ENCODE measurements around the gene ITPR1.

DNA sequence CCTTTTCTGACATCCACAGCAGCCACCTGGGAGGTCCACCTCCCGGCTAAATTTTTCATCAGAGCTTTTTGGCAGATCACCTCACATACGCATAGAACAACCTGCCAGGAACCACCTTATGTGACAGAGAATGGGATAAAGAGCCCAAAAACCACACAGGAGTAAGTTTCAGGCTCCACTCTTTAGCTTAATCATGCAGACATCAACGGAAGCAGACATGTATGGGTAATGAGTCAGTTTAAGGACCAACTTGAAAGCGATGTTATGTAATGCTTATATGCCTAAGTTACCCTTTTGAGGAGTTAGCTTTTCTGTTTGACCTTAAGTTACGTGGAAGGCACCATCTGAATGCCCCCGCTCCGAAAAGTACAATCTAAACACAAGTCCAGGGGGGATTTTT lies 302.8 kb downstream of the ITPR1 start:
- TF ChIP-seq, protein P1, sequence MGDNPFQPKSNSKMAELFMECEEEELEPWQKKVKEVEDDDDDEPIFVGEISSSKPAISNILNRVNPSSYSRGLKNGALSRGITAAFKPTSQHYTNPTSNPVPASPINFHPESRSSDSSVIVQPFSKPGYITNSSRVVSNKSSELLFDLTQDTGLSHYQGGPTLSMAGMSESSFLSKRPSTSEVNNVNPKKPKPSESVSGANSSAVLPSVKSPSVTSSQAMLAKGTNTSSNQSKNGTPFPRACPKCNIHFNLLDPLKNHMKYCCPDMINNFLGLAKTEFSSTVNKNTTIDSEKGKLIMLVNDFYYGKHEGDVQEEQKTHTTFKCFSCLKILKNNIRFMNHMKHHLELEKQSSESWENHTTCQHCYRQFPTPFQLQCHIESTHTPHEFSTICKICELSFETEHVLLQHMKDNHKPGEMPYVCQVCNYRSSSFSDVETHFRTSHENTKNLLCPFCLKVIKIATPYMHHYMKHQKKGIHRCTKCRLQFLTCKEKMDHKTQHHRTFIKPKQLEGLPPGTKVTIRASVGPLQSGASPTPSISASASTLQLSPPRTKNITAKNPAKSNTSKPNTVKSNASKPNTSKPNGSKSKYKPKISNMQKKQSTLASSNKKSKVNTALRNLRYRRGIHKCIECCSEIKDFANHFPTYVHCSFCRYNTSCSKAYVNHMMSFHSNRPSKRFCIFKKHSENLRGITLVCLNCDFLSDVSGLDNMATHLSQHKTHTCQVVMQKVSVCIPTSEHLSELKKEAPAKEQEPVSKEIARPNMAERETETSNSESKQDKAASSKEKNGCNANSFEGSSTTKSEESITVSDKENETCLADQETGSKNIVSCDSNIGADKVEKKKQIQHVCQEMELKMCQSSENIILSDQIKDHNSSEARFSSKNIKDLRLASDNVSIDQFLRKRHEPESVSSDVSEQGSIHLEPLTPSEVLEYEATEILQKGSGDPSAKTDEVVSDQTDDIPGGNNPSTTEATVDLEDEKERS (tag by site-specific recombination; IDR thresholded peaks at IDR 0.05), result no peak
- no peak for TF ChIP-seq OVOL3 (tag by site-specific recombination; IDR thresholded peaks at IDR 0.05)
- no peak for TF ChIP-seq ZNF10 (tag by site-specific recombination; IDR thresholded peaks at IDR 0.05)
- no peak for TF ChIP-seq YY1 (tag by site-specific recombination; IDR thresholded peaks at IDR 0.05)
- TF ChIP-seq, protein P2, sequence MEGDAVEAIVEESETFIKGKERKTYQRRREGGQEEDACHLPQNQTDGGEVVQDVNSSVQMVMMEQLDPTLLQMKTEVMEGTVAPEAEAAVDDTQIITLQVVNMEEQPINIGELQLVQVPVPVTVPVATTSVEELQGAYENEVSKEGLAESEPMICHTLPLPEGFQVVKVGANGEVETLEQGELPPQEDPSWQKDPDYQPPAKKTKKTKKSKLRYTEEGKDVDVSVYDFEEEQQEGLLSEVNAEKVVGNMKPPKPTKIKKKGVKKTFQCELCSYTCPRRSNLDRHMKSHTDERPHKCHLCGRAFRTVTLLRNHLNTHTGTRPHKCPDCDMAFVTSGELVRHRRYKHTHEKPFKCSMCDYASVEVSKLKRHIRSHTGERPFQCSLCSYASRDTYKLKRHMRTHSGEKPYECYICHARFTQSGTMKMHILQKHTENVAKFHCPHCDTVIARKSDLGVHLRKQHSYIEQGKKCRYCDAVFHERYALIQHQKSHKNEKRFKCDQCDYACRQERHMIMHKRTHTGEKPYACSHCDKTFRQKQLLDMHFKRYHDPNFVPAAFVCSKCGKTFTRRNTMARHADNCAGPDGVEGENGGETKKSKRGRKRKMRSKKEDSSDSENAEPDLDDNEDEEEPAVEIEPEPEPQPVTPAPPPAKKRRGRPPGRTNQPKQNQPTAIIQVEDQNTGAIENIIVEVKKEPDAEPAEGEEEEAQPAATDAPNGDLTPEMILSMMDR (tag by site-specific recombination; IDR thresholded peaks at IDR 0.05), result no peak
- no peak for TF ChIP-seq WT1 (tag by site-specific recombination; IDR thresholded peaks at IDR 0.05)
- TF ChIP-seq ZNF571 (tag by site-specific recombination; IDR thresholded peaks at IDR 0.05), result no peak
- no peak for TF ChIP-seq ZNF175 (tag by site-specific recombination; IDR thresholded peaks at IDR 0.05)
- TF ChIP-seq, protein P3, sequence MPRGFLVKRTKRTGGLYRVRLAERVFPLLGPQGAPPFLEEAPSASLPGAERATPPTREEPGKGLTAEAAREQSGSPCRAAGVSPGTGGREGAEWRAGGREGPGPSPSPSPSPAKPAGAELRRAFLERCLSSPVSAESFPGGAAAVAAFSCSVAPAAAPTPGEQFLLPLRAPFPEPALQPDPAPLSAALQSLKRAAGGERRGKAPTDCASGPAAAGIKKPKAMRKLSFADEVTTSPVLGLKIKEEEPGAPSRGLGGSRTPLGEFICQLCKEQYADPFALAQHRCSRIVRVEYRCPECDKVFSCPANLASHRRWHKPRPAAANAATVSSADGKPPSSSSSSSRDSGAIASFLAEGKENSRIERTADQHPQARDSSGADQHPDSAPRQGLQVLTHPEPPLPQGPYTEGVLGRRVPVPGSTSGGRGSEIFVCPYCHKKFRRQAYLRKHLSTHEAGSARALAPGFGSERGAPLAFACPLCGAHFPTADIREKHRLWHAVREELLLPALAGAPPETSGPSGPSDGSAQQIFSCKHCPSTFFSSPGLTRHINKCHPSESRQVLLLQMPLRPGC (tag by site-specific recombination; IDR thresholded peaks at IDR 0.05), result no peak
- TF ChIP-seq ZNF664 (tag by site-specific recombination; IDR thresholded peaks at IDR 0.05), result no peak
- TF ChIP-seq ZNF660 (tag by site-specific recombination; IDR thresholded peaks at IDR 0.05), result no peak
- TF ChIP-seq ZNF629 (tag by site-specific recombination; IDR thresholded peaks at IDR 0.05), result no peak
- TF ChIP-seq ZNF510 (tag by site-specific recombination; IDR thresholded peaks at IDR 0.05; ENCODE audit: insufficient replicate concordance), result no peak

All from HEK293 (cell line).